Endothelial cell of umbilical vein (primary cell): ENCODE measurements around the gene GPR183. TPM values are rescaled to one million over a fixed set of nuclear protein-coding genes. Genes with fewer than 3 reads are reported as not detected.

Experiments used
- BruUV-seq: library from RNA; stranded (reverse); fragments of 400-500 nt; replicated peaks from 2 replicates; lab custom pipeline; 2021; lab: Mats Ljungman, UMichigan
- CTCF ChIA-PET: fragments of 300-600, 350-600 bp; sonication (Branson Sonifier 250); formaldehyde crosslinking; loops from one replicate; lab custom pipeline; 2021; ENCODE audit warnings: antibody characterized with exemption, inconsistent platforms; lab: Charles Lee
- POLR2A ChIA-PET: fragments of 300-600, 350-600 bp; sonication (Branson Sonifier 250); formaldehyde crosslinking; loops from one replicate; lab custom pipeline; 2021; ENCODE audit warnings: antibody characterized with exemption, inconsistent platforms; lab: Charles Lee
- DNase-seq: peaks from one replicate; pipeline ENCODE4 v3.0.0-alpha.2; 2011; ENCODE audit warnings: low read depth, low spot score
- FAIRE-seq: peaks from 2 replicates; lab custom pipeline; 2011; peaks lifted over from hg19 to GRCh38; lab: Jason Lieb, UNC
- H2AFZ ChIP-seq: 2 replicates; pipeline ENCODE4 v1.6.0; 2012; ENCODE audit warnings: low read depth, low read length, control low read depth, inconsistent platforms
- H3K27ac ChIP-seq: 2 replicates; pipeline ENCODE4 v1.5.1; 2011; ENCODE audit warnings: low read depth, mild to moderate bottlenecking, control low read depth, low read length, moderate library complexity; ENCODE audit not compliant: insufficient read depth
- H3K27me3 ChIP-seq, 2 experiments: 2 replicates each; pipeline versions ENCODE4 v1.6.0 to v1.6.1; 2011; ENCODE audit warnings: low read length in 2 of 2, mixed read lengths in 1 of 2; ENCODE audit not compliant: control insufficient read depth in 2 of 2, insufficient read depth in 2 of 2
- H3K36me3 ChIP-seq, 2 experiments: 2 replicates in 1 of 2; 3 replicates in 1 of 2; pipeline ENCODE4 v1.5.1; 2011; ENCODE audit warnings: low read length in 2 of 2, mild to moderate bottlenecking in 1 of 2, moderate library complexity in 1 of 2; ENCODE audit not compliant: control insufficient read depth in 2 of 2, insufficient read depth in 2 of 2; ENCODE audit errors: extremely low read depth in 1 of 2
- H3K4me1 ChIP-seq: 3 replicates; pipeline ENCODE4 v1.5.1; 2011; ENCODE audit warnings: mild to moderate bottlenecking, low read length; ENCODE audit not compliant: control insufficient read depth, insufficient read depth; ENCODE audit errors: extremely low read depth
- H3K4me2 ChIP-seq: 2 replicates; pipeline ENCODE4 v1.6.1; 2011; ENCODE audit warnings: low read length, control low read depth, mixed read lengths; ENCODE audit not compliant: insufficient read depth
- H3K4me3 ChIP-seq, 3 experiments: fragments of 200-600 bp in 1 of 3; sonication (generic), shearing (Covaris generic) in 1 of 3; replicated peaks in 1 of 3; 2 replicates each; pipeline ENCODE4 v1.5.1; 2011 to 2016; ENCODE audit warnings: control low read depth in 3 of 3, low read length in 3 of 3, mild to moderate bottlenecking in 2 of 3, inconsistent platforms in 1 of 3, low read depth in 1 of 3, moderate library complexity in 1 of 3; ENCODE audit not compliant: insufficient read depth in 1 of 3
- H3K79me2 ChIP-seq: 2 replicates; pipeline ENCODE4 v1.6.0; 2012; ENCODE audit warnings: low read length, inconsistent platforms; ENCODE audit not compliant: control insufficient read depth, insufficient read depth
- H3K9ac ChIP-seq: replicated peaks from 2 replicates; pipeline ENCODE3; 2011; ENCODE audit warnings: low read length, control low read depth; ENCODE audit not compliant: insufficient read depth; ENCODE audit errors: extremely low read depth
- H3K9me1 ChIP-seq: replicated peaks from 3 replicates; pipeline ENCODE4 v1.6.0; 2011; ENCODE audit warnings: mild to moderate bottlenecking, low read length; ENCODE audit not compliant: control insufficient read depth, insufficient read depth; ENCODE audit errors: extremely low read depth
- H3K9me3 ChIP-seq: replicated peaks from 2 replicates; pipeline ENCODE4 v1.5.1; 2012; ENCODE audit warnings: low read length, inconsistent platforms; ENCODE audit not compliant: control insufficient read depth, insufficient read depth
- H4K20me1 ChIP-seq: replicated peaks from 2 replicates; pipeline ENCODE3; 2011; ENCODE audit warnings: mild to moderate bottlenecking, low read length; ENCODE audit not compliant: control insufficient read depth, insufficient read depth; ENCODE audit errors: extremely low read depth
- CTCF ChIP-seq, 2 donors: IDR thresholded peaks; 1 replicate in 1 of 2; 2 replicates in 1 of 2; pipeline ENCODE4 v1.5.1; 2011; ENCODE audit warnings: low read length in 2 of 2, mild to moderate bottlenecking in 2 of 2, moderate library complexity in 2 of 2, control low read depth in 1 of 2, inconsistent platforms in 1 of 2, low read depth in 1 of 2; ENCODE audit not compliant: insufficient read depth in 1 of 2; ENCODE audit errors: extremely low read depth in 1 of 2
- FOS ChIP-seq: IDR thresholded peaks from 2 replicates; pipeline ENCODE4 v1.6.1; 2011; ENCODE audit warnings: mild to moderate bottlenecking, low read length, moderate library complexity, borderline replicate concordance; ENCODE audit not compliant: insufficient read depth
- JUN ChIP-seq: IDR thresholded peaks from 2 replicates; pipeline ENCODE4 v1.6.1; 2011; ENCODE audit warnings: borderline replicate concordance, low read depth; ENCODE audit not compliant: insufficient read length, insufficient read depth
- MAX ChIP-seq: IDR thresholded peaks from 2 replicates; pipeline ENCODE4 v1.6.1; 2011; ENCODE audit not compliant: insufficient read depth, insufficient read length
- MYC ChIP-seq: IDR thresholded peaks from one replicate; pipeline ENCODE4 v1.6.1; 2011; ENCODE audit warnings: mild to moderate bottlenecking, low read depth, low read length
- POLR2A ChIP-seq: IDR thresholded peaks from 2 replicates; pipeline ENCODE4 v1.6.1; 2012; ENCODE audit warnings: low read depth, mild to moderate bottlenecking, control low read depth, low read length
- POLR2AphosphoS5 ChIP-seq: IDR thresholded peaks from 2 replicates; pipeline ENCODE4 v1.6.1; 2012; ENCODE audit warnings: low read depth, mild to moderate bottlenecking, control low read depth, low read length, moderate library complexity; ENCODE audit not compliant: insufficient read depth
- dilution Hi-C: fragments of 300-500 bp; cut with MboI; formaldehyde crosslinking; loops from one replicate; pipeline ENCODE4 v1.15.0; 2019; ENCODE audit warnings: low sequenced_read_pairs; ENCODE audit not compliant: extremely low pct_ligation_motif_present
- intact Hi-C: fragments of 100-400 bp; cut with micrococcal nuclease; formaldehyde crosslinking; loops from one replicate; pipeline ENCODE4 v1.10.0; 2022
- polyA plus RNA-seq, 4 experiments: library from polyadenylated mRNA; depleted of rRNA in 3 of 4; stranded (reverse) in 3 of 4; unstranded in 1 of 4; fragments of >200 nt; gene quantifications; 2 replicates each; pipeline versions ENCODE4 v1.2.1 to v1.2.3, GENCODE V29; 2011 to 2012; ENCODE audit warnings: missing spikeins in 1 of 4
- total RNA-seq: library from RNA; stranded (reverse); gene quantifications from 2 replicates; pipeline ENCODE4 v1.2.3, GENCODE V29; 2021

Gene GPR183
- total and polyA plus RNA-seq, 2 donors (not counting 3 experiments of a cell fraction or from before 2014, with no cell fraction given): 0.23 TPM; not detected in 1

GRCh38 chr13:99327126-99327525 lies 19.9 kb upstream of the GPR183 start:
- ChIA-PET POLR2A (no interaction called here), CTCF (no interaction called here)
- Histone ChIP-seq H2AFZ (no peak overlapping the region), H3K4me2 (no peak overlapping the region), H3K79me2 (no peaks in the 10 kb centered on the region), H3K27ac (no peak overlapping the region), H3K27me3 (no peaks in the 10 kb centered on the region), H3K9me1 (no peaks in the 10 kb centered on the region), H3K36me3 (no peaks in the 10 kb centered on the region), H3K4me3 (no peak overlapping the region), H4K20me1 (no peaks in the 10 kb centered on the region), H3K9ac (no peak overlapping the region), H3K9me3 (no peaks in the 10 kb centered on the region), H3K4me1 (no peaks in the 10 kb centered on the region)
- TF ChIP-seq CTCF (IDR thresholded peaks at IDR 0.05; ENCODE audit: extremely low read depth in 1 of 2, insufficient read depth in 1 of 2, low read depth in 1 of 2, low read length in 2 of 2) (no peak), POLR2A (no peak), FOS (no peak), MAX (no peak), POLR2AphosphoS5 (no peak), MYC (no peak), JUN (no peak)
- dilution Hi-C loops (no loop called here), intact Hi-C loops (no loop called here)
- DNase-seq (no peak), FAIRE-seq (no peak)
- no TSS peak for BruUV-seq
